Skeletal muscle cell (primary cell): ENCODE results near the gene C20orf173.

Experiments used
- DNase-seq: peaks from one replicate; pipeline ENCODE4 v3.0.0-alpha.2; 2010; ENCODE audit warnings: low read depth
- H3K4me3 ChIP-seq: 2 replicates; pipeline ENCODE4 v1.5.1; 2011; ENCODE audit warnings: low read depth, mild to moderate bottlenecking, control low read depth, low read length, moderate library complexity

Gene C20orf173

DNA sequence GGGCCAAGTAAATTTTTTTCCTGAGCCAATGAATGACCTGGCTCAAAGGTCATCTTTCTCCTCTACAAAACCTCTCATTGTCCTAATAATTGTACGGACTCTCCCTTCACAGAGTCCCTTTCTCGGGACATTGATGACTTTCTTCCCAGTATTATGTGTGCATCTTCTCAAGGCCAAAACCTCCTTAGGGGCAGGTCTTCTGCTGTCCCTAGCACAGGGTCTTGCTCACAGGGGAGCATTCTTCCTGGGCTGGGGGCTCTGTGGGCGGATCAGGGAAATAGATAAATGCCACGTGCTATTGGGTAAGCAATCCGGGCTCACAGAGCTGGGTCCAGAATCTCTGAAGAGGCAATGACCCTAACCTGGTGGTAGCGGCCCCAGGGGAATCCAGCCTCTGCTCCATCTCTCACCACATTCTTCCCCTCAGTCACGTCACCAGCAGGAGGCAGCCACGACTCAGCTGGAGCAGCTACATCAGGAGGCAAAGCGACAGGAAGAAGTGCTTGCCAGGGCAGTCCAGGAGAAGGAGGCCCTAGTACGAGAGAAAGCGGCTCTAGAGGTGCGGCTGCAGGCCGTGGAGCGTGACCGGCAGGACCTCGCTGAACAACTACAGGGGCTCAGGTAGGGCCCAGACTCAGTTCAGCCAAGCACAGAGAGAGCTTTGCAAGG is 50.5 kb downstream of the C20orf173 start:
- no peak for DNase-seq

More for the DNA sequence above, 50.5 kb downstream of the C20orf173 start:
- H3K4me3 ChIP-seq: no peak overlapping the region
